GM19452 (cell line): ENCODE measurements around the gene CFD.
A peak's percentile ranks its signal among the peaks of the same experiment; 100 is the strongest.
"Not testable (repeated sequence)": the region's sequence is repeated elsewhere in the genome, so short reads cannot be mapped to it uniquely, and the experiment has no call there.

ENCODE experiments used
- ATAC-seq: cut with Tn5 transposase; IDR thresholded peaks from one replicate; pipeline ENCODE4 v1.9.1; 2021; ENCODE audit not compliant: unreplicated experiment

Gene CFD

DNA sequence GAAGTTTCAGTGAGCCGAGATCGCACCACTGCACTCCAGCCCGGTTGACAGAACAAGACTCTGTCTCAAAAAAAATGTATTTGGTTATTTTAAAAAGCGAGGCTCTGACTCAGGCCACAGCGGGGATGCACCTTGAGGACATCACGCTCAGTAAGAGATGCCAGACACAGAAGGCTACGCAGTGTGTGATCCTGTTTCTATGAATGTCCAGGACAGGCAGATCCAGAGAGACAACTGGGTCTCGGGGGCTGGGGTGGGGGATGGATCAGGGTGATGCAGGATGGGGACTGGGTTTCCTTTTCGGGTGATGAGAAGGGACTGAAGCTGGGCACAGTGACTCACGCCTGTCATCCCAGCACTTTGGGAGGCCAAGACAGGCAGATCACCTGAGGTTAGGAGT, 28.1 kb downstream of the CFD start:
- ATAC-seq, result no peak

- ATAC-seq, result no peak
These were observed 29.3 kb downstream of the CFD start for GRCh38 chr19:888581-889385.

- no peak for ATAC-seq
These were observed 30.3 kb downstream of the CFD start for GRCh38 chr19:889662-890295.

- ATAC-seq, result no peak
These were observed 31.4 kb downstream of the CFD start for GRCh38 chr19:890831-891230.

GRCh38 chr19:891421-892200, 32.1 kb downstream of the CFD start:
- ATAC-seq, result not testable (repeated sequence)

DNA sequence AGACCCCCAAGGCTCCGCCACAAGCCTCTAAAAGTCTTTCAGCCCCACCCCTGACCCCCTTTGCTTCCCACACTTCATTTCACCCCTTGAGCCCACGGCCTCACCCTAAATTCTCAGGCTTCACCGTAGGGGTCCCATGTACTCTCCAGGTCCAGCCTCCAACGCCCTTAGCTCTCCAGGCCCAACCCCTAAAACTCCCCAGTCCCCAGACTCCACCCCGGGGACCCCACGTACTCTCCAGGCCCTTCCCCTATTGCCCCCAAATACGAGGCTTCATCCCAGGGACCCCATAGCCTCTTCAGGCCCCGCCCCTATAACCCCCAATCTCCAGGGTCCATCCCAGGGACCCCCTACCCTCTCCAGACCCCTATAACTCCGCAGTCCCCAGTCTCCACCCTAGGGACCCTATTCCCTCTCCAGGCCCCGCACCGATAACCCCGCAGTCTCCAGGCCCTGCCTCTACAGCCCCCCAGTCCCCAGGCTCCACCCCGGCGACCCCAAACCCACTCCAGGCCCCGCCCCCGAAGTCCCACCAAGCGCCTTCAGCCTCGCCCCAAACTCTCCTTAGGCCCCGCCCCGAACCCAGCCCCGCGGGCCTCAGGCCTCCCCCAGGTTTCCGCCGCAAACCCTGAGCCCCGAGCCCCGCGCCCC, 32.9 kb downstream of the CFD start:
- no peak for ATAC-seq

DNA sequence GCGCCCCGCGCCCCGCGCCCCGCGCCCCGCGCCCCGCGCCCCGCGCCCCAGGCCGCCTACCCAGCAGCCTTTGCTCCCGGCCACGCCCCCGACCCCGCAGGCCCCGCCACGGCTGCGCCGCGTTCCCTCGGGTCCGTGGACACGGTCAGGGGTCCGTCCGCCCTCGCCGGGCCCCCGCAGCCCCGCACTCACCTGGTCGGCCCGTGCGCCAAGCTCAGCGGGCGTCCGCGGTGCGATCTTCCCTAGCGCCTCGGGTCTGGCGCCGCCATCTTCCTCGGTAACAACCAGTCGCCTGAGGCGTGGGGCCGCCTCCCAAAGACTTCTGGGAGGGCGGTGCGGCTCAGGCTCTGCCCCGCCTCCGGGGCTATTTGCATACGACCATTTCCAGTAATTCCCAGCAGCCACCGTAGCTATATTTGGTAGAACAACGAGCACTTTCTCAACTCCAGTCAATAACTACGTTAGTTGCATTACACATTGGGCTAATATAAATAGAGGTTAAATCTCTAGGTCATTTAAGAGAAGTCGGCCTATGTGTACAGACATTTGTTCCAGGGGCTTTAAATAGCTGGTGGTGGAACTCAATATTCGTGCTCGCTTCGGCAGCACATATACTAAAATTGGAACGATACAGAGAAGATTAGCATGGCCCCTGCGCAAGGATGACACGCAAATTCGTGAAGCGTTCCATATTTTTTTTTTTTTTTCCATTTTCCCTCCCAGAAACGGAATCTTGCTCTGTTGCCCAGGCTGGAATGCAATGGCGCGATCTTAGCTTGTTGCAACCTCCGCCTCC, 33.6 kb downstream of the CFD start, which contains the start of the genes MED16 and RNU6-9:
Gene MED16, minus strand, starts transcription at position 294 of the 796 bp plus-strand sequence. CDS start 2,056 bp downstream, outside the sequence.
Gene RNU6-9, plus strand, starts transcription at position 591 of the 796 bp plus-strand sequence.
- ATAC-seq, result peak; percentile 87

- ATAC-seq, result no peak
These were observed 37.0 kb downstream of the CFD start for GRCh38 chr19:896434-896833.

- ATAC-seq, result no peak
These were observed 37.5 kb downstream of the CFD start for GRCh38 chr19:896999-897398.

DNA sequence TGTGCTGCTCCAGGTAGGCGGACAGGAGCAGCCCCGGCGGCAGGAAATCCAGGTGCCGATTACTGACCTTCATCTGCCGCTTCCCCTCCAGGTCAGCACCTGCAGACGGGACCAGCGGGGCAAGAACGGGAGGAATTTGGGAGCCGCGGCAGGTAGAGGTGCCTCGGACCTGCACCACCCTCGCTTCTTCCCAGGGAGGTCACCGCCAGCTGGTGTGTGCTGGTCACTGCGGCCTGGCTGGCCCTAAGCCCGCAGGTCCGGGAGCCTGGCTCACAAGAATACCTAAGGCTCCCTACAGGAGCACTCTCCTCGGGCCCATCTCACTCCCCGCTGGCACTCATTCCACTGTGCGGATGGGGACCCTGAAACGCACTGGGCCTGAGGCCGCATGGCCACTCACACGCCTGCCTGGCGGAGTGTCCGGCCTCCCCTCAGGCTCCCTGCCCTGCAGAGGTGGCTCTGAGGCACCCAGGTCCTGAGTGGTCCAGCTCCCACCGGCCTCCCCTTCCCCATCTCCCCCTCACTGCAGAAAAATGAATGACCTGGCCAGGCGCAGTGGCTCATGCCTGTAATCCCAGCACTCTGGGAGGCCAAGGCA, 38.1 kb downstream of the CFD start:
- no peak for ATAC-seq

DNA sequence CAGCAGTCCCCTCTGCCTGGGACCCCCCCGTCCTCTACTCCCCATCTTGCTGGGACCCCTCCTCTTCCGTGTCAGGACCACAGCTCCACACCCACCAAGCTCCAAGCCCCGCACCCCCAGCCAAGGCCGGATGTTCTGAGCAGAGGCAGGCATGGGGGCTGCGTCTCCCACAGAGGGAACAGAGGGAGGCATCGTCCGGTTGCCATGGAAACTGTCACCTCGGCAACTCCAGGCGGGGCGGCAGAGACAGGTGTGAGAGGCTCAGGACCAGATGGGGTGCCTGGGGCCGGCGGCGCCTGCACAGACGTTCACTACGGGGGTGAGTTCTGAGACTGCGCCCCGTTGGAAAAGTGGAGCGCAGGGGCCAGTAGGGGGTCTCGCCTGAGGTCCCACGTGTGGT, 39.2 kb downstream of the CFD start:
- ATAC-seq, result no peak

DNA sequence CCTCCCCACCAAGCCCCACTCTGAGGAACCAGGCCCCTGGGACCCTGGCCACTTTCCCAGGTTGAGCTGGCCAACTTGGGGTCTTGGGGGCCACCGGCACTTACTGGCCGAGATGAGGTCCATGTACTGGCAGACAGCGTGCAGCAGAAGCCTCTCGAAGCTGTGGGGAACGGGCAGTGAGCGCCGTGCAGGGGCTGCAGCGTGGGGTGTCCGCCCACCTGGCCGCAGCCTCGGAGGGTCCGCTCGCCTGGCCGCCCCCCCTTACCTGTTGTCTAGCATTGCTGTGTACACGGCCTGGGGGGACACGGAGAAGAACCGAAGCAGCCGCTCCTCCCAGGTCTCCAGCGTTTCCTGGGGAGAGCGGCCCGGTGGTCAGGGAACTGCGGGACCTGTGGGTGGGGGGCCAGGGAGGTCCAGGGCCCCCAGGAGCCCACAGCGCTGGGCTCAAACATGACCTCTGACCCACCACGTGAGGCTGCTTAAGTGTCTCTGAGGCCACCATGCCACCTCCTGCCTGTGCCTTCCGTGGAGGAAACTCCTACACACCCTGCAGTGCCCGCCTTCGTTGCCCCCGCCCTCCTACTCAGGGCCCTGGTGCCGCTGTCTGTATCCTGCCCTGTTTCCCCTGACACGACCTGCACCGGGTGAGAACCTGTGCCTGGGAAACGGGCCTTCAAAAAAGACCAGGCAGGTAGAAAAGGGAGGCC, 40.0 kb downstream of the CFD start:
- no peak for ATAC-seq

GRCh38 chr19:900043-900301, 40.5 kb downstream of the CFD start:
- no peak for ATAC-seq

DNA sequence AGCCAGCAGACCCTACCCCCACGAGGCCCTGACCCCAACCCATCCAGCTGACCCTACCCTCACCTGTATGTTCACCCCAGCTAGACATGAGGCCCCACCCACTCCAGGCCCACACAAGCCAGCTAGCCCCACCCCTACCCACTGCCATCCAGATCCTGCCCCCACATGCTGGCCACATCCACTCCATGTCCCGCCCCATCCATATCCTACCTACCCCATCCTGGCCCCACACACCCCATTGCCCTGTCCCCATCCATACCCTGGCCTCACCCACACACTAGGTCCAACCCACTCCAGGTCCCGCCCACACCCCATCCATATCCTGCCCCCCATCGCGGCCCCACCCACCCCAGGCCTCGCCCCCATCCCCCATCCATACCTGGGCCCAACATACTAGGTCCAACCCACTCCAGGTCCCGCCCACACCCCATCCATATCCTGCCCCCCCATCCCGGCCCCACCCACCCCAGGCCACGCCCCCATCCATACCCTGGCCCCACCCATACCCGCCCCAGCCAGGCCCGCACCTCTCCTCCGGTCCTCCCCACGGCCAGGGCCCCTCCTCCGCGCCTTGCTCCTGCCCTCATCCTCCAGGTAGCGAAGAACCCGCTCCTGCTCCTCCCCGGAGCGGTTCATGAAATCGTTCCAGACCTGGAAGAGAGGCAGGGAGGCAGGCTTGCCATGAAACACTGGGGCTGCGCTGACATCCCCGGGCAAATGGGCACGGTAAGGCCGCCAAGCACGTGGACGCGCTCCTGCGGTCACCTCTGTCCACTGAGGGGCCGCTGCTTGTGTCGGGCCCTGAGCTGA, 41.0 kb downstream of the CFD start:
- ATAC-seq, result no peak

GRCh38 chr19:901216-902092, 42.0 kb downstream of the CFD start:
- ATAC-seq, result no peak

DNA sequence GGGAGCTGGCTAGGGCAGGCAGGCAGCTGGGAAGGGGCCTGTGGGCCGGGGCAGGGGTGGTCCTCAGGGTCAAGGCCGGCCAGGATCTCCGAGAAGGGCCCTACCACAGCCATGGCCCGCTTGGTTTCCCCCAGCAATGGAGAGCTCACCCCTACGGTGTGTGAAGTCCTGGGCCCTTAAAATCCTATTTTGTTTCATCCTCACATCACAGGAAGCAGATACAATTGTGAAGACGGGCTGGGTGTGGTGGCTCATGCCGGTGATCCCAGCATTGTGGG, 42.6 kb downstream of the CFD start:
- ATAC-seq, result no peak

DNA sequence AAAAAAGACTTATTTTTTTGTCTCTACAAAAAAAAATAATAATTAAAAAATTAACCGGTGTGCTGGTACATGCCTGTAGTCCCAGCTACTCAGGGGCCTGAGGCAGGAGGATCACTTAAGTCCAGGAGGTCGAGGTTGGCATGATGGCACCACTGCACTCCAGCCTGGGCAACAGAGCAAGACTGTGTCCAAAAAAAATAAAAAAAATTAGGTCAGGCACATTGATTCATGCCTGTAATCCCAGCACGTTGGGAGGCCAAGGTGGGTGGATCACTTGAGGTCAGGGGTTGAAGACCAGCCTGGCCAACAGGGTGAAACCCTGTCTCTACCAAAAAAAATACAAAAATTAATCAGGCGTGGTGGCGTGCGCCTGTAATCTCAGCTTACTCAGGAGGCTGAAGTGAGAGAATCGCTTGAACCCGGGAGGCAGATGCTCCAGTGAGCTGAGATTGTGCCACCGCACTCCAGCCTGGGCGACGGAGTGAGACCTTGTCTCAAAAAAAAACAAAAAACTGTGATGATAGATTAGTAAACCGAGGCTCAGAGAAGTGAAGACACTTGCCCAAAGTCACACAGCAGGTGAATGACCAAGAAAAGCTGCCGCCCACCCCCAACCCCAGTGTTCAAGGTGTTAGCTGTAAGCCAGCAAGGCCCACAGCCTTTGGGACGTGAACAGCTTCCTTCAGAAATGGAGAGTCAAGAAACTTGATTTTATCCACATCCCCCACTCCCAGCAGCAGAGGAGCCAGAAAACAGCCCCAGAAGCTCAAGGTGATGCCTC, 43.2 kb downstream of the CFD start:
- ATAC-seq, result no peak
